ENCODE results near the gene PTPRN2.

DNA sequence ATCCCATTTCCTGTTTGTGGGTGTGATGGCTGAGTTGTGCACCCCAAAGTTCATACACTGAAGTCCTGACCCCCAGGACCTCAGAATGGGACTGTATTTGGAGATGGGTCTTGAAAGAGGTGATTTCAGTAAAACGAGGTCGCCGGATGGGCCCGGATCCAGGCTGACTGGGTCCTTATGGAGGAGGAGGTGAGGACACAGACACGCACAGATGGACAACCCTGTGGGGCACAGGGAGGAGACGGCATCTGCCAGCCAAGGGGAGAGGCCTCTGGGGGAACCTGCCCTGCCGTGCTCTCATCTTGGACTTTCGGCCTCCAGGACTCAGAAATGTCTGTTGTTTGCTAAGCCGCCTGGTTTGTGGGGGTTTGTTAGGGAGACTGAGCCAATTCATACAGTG is 61.1 kb downstream of the PTPRN2 start:
- TF ChIP-seq, protein P1, sequence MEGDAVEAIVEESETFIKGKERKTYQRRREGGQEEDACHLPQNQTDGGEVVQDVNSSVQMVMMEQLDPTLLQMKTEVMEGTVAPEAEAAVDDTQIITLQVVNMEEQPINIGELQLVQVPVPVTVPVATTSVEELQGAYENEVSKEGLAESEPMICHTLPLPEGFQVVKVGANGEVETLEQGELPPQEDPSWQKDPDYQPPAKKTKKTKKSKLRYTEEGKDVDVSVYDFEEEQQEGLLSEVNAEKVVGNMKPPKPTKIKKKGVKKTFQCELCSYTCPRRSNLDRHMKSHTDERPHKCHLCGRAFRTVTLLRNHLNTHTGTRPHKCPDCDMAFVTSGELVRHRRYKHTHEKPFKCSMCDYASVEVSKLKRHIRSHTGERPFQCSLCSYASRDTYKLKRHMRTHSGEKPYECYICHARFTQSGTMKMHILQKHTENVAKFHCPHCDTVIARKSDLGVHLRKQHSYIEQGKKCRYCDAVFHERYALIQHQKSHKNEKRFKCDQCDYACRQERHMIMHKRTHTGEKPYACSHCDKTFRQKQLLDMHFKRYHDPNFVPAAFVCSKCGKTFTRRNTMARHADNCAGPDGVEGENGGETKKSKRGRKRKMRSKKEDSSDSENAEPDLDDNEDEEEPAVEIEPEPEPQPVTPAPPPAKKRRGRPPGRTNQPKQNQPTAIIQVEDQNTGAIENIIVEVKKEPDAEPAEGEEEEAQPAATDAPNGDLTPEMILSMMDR (conservative IDR thresholded peaks at IDR 0.05 in 1 of 2, IDR thresholded peaks at IDR 0.05 in 1 of 2; ENCODE audit: extremely low read depth in 1 of 2, insufficient read depth in 1 of 2, low read depth in 1 of 2, low read length in 2 of 2): no peak
- TF ChIP-seq EZH2 (IDR thresholded peaks at IDR 0.05; ENCODE audit: borderline replicate concordance, low read length): no peak

Data from mammary epithelial cell (primary cell).